Tibial nerve (tissue), 4 donors: Measurements from ENCODE around the gene AGMO. TPM values are rescaled to one million over a fixed set of nuclear protein-coding genes. Genes with fewer than 3 reads are reported as not detected.
A peak's percentile ranks its signal among the peaks of the same experiment; 100 is the strongest.

ENCODE experiments used
- DNase-seq, 2 donors: peaks; one replicate each; pipeline ENCODE4 v3.0.0-alpha.2; 2019; ENCODE audit warnings: low spot score in 2 of 2
- H3K27ac ChIP-seq, 4 donors: fragments of 200-600 bp; sonication (generic) in 3 of 4; one replicate each; pipeline ENCODE4 v1.5.1; 2017 to 2019; ENCODE audit warnings: mild to moderate bottlenecking in 1 of 4
- H3K27me3 ChIP-seq, 2 donors: fragments of 200-600 bp; sonication (generic) in 1 of 2; one replicate each; pipeline versions ENCODE4 v1.5.1 to v1.6.0; 2017 to 2019
- H3K36me3 ChIP-seq, 3 donors: fragments of 200-600 bp; sonication (generic); one replicate each; pipeline ENCODE4 v1.5.1; 2018 to 2019
- H3K4me1 ChIP-seq, 4 donors: fragments of 200-600 bp; sonication (generic) in 3 of 4; one replicate each; pipeline ENCODE4 v1.5.1; 2017 to 2019
- H3K4me3 ChIP-seq, 4 donors: fragments of 200-600 bp; sonication (generic) in 3 of 4; one replicate each; pipeline ENCODE4 v1.5.1; 2017 to 2019; ENCODE audit warnings: mild to moderate bottlenecking in 1 of 4, moderate library complexity in 1 of 4
- H3K9me3 ChIP-seq, 4 donors: fragments of 200-600 bp; sonication (generic) in 3 of 4; one replicate each; pipeline ENCODE4 v1.5.1; 2017 to 2019
- CTCF ChIP-seq, 5 experiments: fragments of 200-600 bp in 3 of 5; fragments of 450-650 bp in 2 of 5; sonication (generic) in 3 of 5; IDR thresholded peaks; one replicate each; pipeline ENCODE4 v1.5.1; 2016 to 2019; ENCODE audit warnings: antibody characterized with exemption in 5 of 5, mild to moderate bottlenecking in 3 of 5, moderate library complexity in 2 of 5
- EP300 ChIP-seq, 2 donors: sonication (generic); formaldehyde crosslinking; IDR thresholded peaks; one replicate each; pipeline ENCODE4 v1.6.1; 2017; ENCODE audit warnings: antibody characterized with exemption in 2 of 2, mild to moderate bottlenecking in 1 of 2
- POLR2A ChIP-seq, 2 donors: fragments of 450-650 bp; IDR thresholded peaks; one replicate each; pipeline ENCODE4 v1.6.1; 2017; ENCODE audit warnings: antibody characterized with exemption in 2 of 2, mild to moderate bottlenecking in 2 of 2, moderate library complexity in 2 of 2
- WGBS, 2 donors: methylation state at CpG; one replicate each; pipeline ENCODE4 v1.1.5; 2018; 5-methylcytosine and 5-hydroxymethylcytosine counted together
- total RNA-seq, 4 donors: library from RNA; depleted of rRNA; stranded (reverse); fragments of >200 nt; gene quantifications; one replicate each; pipeline ENCODE4 v1.1.0, GENCODE V29; 2016

The AGMO gene
- total RNA-seq, 4 donors from 2014 or later, result 2.4 to 14.0 (median 6.5) TPM

GRCh38 chr7:15489383-15489782, 72.4 kb downstream of the AGMO start:
- peak overlapping the region in 2 of 4 donors; percentile 35 to 37 for H3K27ac ChIP-seq
- no peak overlapping the region for H3K4me3 ChIP-seq
- H3K36me3 ChIP-seq, result no peaks in the 10 kb centered on the region
- TF ChIP-seq EP300 (IDR thresholded peaks at IDR 0.05) (peak in 1 of 2 donors; percentile 49), CTCF (IDR thresholded peaks at IDR 0.05) (no peak), POLR2A (IDR thresholded peaks at IDR 0.05) (no peak)
- H3K9me3 ChIP-seq, result no peaks in the 10 kb centered on the region
- WGBS, 2 donors, result 34 to 51% methylated on average over 4 of the region's 4 CpGs
- H3K27me3 ChIP-seq, result no peaks in the 10 kb centered on the region
- DNase-seq, result peak in 1 of 2 donors; percentile 8
- H3K4me1 ChIP-seq, result peaks cover 0 to 34% (median 0%) of the 10 kb centered on the region in 4 donors

DNA sequence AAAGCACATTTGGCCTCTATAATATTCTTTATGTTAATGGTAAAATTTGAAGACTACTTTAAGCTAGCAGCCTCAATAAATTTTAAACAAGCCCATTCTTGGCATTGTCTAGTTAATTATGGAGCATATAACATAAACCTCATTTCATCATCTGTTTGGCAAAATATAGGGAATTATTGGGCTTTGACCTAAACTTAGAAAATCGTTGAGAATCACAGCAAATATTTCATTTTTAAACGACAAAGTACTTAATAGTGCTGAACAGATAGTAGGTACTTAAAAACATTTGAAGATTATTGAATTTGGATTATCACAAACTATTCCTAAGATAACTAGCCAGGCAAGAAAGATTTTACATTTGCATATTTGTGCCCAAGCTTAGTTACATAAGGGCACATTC, 73.4 kb downstream of the AGMO start:
- Histone ChIP-seq H3K9me3 (no peaks in the 10 kb centered on the region), H3K27me3 (no peaks in the 10 kb centered on the region), H3K36me3 (no peaks in the 10 kb centered on the region), H3K4me3 (no peak overlapping the region), H3K27ac (peak overlapping the region in 1 of 4 donors; percentile 35), H3K4me1 (peaks cover 0 to 34% (median 0%) of the 10 kb centered on the region in 4 donors)
- 66 to 69% methylated on average over 2 of the region's 2 CpGs for WGBS, 2 donors
- DNase-seq, result no peak
- TF ChIP-seq POLR2A (IDR thresholded peaks at IDR 0.05) (no peak), EP300 (IDR thresholded peaks at IDR 0.05) (no peak)

GRCh38 chr7:15487896-15488295, 73.9 kb downstream of the AGMO start:
- Histone ChIP-seq H3K27me3 (no peaks in the 10 kb centered on the region), H3K27ac (peak overlapping the region in 1 of 4 donors; percentile 35), H3K9me3 (no peaks in the 10 kb centered on the region), H3K4me3 (no peak overlapping the region), H3K4me1 (peaks cover 0 to 34% (median 0%) of the 10 kb centered on the region in 4 donors), H3K36me3 (no peaks in the 10 kb centered on the region)
- TF ChIP-seq POLR2A (IDR thresholded peaks at IDR 0.05) (no peak), EP300 (IDR thresholded peaks at IDR 0.05) (no peak), CTCF (IDR thresholded peaks at IDR 0.05) (no peak)
- whole genome bisulfite sequencing, 2 donors, result 53 to 54% methylated on average over 1 of the region's 1 CpG
- no peak for DNase-seq

- no peak overlapping the region for H3K27ac ChIP-seq
- no peaks in the 10 kb centered on the region for H3K36me3 ChIP-seq
- TF ChIP-seq POLR2A (IDR thresholded peaks at IDR 0.05), result no peak
- no peak for TF ChIP-seq EP300 (IDR thresholded peaks at IDR 0.05)
- TF ChIP-seq CTCF (IDR thresholded peaks at IDR 0.05), result no peak
- H3K27me3 ChIP-seq, result no peaks in the 10 kb centered on the region
- H3K9me3 ChIP-seq, result no peaks in the 10 kb centered on the region
- 65 to 83% methylated on average over 5 of the region's 5 CpGs for WGBS, 2 donors
- H3K4me3 ChIP-seq, result no peak overlapping the region
- DNase-seq, result no peak
- peaks cover 0 to 32% (median 0%) of the 10 kb centered on the region in 4 donors for H3K4me1 ChIP-seq
Observed at GRCh38 chr7:15485998-15486397, 75.8 kb downstream of the AGMO start.

GRCh38 chr7:15485431-15485830, 76.4 kb downstream of the AGMO start:
- DNase-seq, result no peak
- 88 to 94% methylated on average over 5 of the region's 5 CpGs for WGBS, 2 donors

More at GRCh38 chr7:15485431-15485830, 76.4 kb downstream of the AGMO start:
- Histone ChIP-seq H3K4me3 (no peak overlapping the region), H3K27ac (no peak overlapping the region), H3K27me3 (no peaks in the 10 kb centered on the region), H3K36me3 (no peaks in the 10 kb centered on the region), H3K4me1 (peaks cover 0 to 26% (median 0%) of the 10 kb centered on the region in 4 donors), H3K9me3 (no peaks in the 10 kb centered on the region)
- TF ChIP-seq CTCF (IDR thresholded peaks at IDR 0.05) (no peak), POLR2A (IDR thresholded peaks at IDR 0.05) (no peak)
